Endothelial cell (in vitro differentiated cells): ENCODE results near the gene PARD3. TPM values are rescaled to one million over a fixed set of nuclear protein-coding genes. Genes with fewer than 3 reads are reported as not detected.
A peak's percentile ranks its signal among the peaks of the same experiment; 100 is the strongest.

ENCODE experiments used
- DNase-seq: peaks from one replicate; pipeline ENCODE4 v3.0.0; 2021; ENCODE audit warnings: low spot score
- H3K27ac Mint-ChIP-seq: one replicate; pipeline ENCODE4 v1.8.0; 2021; ENCODE audit warnings: mixed read lengths, inconsistent platforms; ENCODE audit not compliant: unreplicated experiment
- H3K27me3 Mint-ChIP-seq: one replicate; pipeline ENCODE4 v1.8.0; 2021; ENCODE audit warnings: mild to moderate bottlenecking, moderate library complexity, mixed read lengths, inconsistent platforms; ENCODE audit not compliant: unreplicated experiment
- H3K36me3 Mint-ChIP-seq: one replicate; pipeline ENCODE4 v1.8.0; 2021; ENCODE audit warnings: mild to moderate bottlenecking, low read depth, mixed read lengths, inconsistent platforms; ENCODE audit not compliant: unreplicated experiment
- H3K4me1 Mint-ChIP-seq: one replicate; pipeline ENCODE4 v1.8.0; 2021; ENCODE audit warnings: mild to moderate bottlenecking, mixed read lengths, inconsistent platforms; ENCODE audit not compliant: unreplicated experiment
- H3K4me3 Mint-ChIP-seq: one replicate; pipeline ENCODE4 v1.8.0; 2021; ENCODE audit warnings: mild to moderate bottlenecking, mixed read lengths, inconsistent platforms; ENCODE audit not compliant: unreplicated experiment
- H3K9me3 Mint-ChIP-seq: one replicate; pipeline ENCODE4 v1.8.0; 2021; ENCODE audit warnings: mixed read lengths, inconsistent platforms; ENCODE audit not compliant: unreplicated experiment
- total RNA-seq: library from RNA; stranded (reverse); fragmentation: NEBNext Ultra II Directional; extraction: Animal tissue kit (Norgen Biotek cat#: 25700); gene quantifications from one replicate; pipeline ENCODE4 v1.2.1, GENCODE V29; 2021; ENCODE audit not compliant: unreplicated experiment
- TF ChIP-seq, protein P1 (sequence below): fragments of 200-600 bp; sonication (generic); IDR thresholded peaks from one replicate; pipeline ENCODE4 v1.5.0; 2021; ENCODE audit warnings: antibody characterized with exemption; ENCODE audit not compliant: unreplicated experiment

Gene PARD3
- total RNA-seq, 1 donor from 2014 or later, result 35.2 TPM

DNA sequence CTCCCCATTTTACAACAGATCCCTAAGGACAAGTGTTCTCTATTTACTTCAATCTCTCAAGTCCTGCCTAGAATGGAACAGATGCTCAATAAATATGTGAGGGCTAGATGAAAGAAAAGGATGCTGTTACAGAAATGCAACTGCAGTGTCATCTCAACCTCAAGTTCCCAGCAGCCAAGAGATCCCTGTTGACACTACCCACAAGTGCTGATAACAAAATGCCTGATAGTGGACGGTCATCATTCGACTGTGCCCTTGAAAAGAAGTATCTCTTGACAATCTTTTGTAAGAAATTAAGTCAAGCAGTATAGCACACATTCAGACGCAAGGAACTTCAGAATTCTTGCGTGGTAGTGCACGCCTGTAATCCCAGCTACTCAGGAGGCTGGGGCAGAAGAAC lies 133.2 kb downstream of the PARD3 start:
- Mint-ChIP-seq H3K36me3 (no peaks in the 10 kb centered on the region), H3K4me1 (no peaks in the 10 kb centered on the region), H3K9me3 (no peaks in the 10 kb centered on the region), H3K27ac (no peak overlapping the region), H3K27me3 (no peaks in the 10 kb centered on the region), H3K4me3 (no peak overlapping the region)
- TF ChIP-seq, protein P1, sequence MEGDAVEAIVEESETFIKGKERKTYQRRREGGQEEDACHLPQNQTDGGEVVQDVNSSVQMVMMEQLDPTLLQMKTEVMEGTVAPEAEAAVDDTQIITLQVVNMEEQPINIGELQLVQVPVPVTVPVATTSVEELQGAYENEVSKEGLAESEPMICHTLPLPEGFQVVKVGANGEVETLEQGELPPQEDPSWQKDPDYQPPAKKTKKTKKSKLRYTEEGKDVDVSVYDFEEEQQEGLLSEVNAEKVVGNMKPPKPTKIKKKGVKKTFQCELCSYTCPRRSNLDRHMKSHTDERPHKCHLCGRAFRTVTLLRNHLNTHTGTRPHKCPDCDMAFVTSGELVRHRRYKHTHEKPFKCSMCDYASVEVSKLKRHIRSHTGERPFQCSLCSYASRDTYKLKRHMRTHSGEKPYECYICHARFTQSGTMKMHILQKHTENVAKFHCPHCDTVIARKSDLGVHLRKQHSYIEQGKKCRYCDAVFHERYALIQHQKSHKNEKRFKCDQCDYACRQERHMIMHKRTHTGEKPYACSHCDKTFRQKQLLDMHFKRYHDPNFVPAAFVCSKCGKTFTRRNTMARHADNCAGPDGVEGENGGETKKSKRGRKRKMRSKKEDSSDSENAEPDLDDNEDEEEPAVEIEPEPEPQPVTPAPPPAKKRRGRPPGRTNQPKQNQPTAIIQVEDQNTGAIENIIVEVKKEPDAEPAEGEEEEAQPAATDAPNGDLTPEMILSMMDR, result no peak
- no peak for DNase-seq

DNA sequence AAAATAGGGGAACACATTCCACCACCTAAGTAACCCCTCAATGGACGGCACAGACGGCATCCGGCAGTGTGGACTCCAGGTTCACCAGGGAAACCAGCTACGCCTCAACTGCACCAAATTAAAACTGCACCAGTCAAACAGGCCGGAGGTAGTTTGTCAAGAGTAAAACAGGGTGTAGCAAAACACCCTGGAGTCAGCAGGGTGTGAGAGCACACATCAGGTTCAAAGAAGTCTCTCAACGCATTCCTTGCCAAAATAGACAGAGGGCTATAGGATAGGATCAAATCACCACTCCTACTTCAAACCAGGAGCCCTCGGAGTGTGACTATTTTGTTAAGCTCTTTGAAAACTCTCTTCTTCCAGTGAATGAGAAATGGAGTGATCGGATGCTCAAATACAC lies 135.9 kb downstream of the PARD3 start:
- Mint-ChIP-seq H3K36me3 (no peaks in the 10 kb centered on the region), H3K27ac (no peak overlapping the region), H3K27me3 (no peaks in the 10 kb centered on the region), H3K4me1 (peaks cover 3% of the 10 kb centered on the region), H3K4me3 (no peak overlapping the region), H3K9me3 (no peaks in the 10 kb centered on the region)
- DNase-seq, result no peak
- TF ChIP-seq, protein P1, result no peak

DNA sequence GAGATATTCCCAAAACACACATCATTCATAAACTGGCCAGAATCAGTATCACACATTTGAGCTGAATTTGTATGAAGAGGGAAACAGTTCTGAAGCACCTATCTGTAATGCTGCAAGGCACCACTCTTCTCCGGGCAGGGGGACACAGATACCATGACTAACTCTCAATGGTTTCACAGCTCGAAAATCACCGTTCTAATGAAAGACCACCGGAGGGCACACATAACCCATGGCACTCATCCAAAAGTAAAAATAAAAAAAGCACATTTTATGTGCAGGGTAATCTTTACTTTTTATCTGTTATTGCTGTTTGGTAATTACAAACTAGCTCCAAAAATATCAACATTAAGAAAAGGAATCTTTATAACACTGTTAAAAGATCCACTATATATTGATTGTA lies 137.5 kb downstream of the PARD3 start:
- H3K27me3 Mint-ChIP-seq, result no peaks in the 10 kb centered on the region
- H3K9me3 Mint-ChIP-seq, result no peaks in the 10 kb centered on the region
- peak overlapping the region; percentile 17 for H3K4me3 Mint-ChIP-seq
- no peak overlapping the region for H3K27ac Mint-ChIP-seq
- TF ChIP-seq, protein P1, result no peak
- H3K4me1 Mint-ChIP-seq, result peaks cover 3% of the 10 kb centered on the region
- H3K36me3 Mint-ChIP-seq, result no peaks in the 10 kb centered on the region
- DNase-seq, result no peak

DNA sequence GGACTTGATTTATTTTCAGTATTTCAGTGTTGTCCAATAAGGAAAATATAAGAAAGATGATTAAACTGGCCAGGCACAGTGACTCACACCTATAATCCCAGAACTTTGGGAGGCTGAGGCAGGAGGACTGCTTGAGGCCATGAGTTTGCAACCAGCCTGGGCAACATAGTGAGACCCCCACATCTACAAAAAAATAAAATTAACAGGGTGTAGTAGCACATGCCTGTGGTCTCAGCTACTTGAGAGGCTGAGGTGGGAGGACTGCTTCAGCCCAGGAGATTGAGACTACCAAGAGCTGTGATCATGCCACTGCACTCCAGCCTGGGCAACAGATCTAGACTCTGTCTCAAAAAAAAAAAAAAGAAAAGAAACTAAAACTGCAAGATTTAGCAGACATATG lies 138.0 kb downstream of the PARD3 start:
- no peak for DNase-seq
- Mint-ChIP-seq H3K9me3 (no peaks in the 10 kb centered on the region), H3K27me3 (no peaks in the 10 kb centered on the region), H3K4me1 (peaks cover 3% of the 10 kb centered on the region), H3K36me3 (no peaks in the 10 kb centered on the region), H3K27ac (no peak overlapping the region), H3K4me3 (no peak overlapping the region)
- TF ChIP-seq, protein P1, result no peak

DNA sequence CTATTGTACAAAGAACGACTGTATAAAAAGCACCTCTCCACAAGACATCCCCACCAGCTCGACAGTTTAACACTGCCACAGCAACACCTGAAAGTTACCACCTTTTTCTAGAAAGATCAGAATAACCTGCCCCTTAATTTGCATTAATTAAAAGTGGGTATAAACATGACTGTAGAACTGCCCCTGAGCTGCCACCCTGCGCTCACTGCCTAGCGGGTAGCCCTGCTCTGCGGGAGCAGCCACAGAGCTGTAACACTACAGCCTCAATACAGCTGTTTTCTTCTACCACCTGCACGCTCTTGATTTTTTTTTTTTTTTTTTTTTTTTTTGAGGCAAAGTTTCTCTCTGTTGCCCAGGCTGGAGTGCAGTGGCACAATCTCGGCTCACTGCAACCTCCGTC lies 140.9 kb downstream of the PARD3 start:
- no peak for DNase-seq
- Mint-ChIP-seq H3K4me3 (no peak overlapping the region), H3K9me3 (no peaks in the 10 kb centered on the region), H3K36me3 (no peaks in the 10 kb centered on the region), H3K27me3 (no peaks in the 10 kb centered on the region), H3K4me1 (peaks cover 3% of the 10 kb centered on the region), H3K27ac (no peak overlapping the region)
- TF ChIP-seq, protein P1, result no peak
